ENCODE data around the gene LCLAT1.

DNA sequence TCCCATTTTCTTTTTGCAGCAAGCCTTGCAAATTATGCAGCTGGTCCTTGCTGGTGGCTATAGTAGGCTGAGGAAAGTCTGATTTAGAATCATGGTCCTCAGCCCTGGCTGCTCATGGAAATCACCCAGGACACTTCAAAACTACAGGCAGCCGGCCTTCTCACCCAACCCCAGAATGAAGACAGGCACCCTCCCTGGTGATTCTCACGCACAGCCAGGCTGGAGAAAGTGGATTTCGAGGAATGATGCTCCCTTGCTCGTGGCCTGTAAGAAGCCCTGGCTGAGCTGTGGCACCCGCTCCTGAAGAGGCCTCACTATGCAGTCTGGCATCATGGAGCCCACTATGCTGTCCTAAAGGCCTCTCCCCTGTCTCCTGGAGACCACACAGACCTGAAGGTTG is 202.8 kb downstream of the LCLAT1 start:
- TF ChIP-seq, protein P1, sequence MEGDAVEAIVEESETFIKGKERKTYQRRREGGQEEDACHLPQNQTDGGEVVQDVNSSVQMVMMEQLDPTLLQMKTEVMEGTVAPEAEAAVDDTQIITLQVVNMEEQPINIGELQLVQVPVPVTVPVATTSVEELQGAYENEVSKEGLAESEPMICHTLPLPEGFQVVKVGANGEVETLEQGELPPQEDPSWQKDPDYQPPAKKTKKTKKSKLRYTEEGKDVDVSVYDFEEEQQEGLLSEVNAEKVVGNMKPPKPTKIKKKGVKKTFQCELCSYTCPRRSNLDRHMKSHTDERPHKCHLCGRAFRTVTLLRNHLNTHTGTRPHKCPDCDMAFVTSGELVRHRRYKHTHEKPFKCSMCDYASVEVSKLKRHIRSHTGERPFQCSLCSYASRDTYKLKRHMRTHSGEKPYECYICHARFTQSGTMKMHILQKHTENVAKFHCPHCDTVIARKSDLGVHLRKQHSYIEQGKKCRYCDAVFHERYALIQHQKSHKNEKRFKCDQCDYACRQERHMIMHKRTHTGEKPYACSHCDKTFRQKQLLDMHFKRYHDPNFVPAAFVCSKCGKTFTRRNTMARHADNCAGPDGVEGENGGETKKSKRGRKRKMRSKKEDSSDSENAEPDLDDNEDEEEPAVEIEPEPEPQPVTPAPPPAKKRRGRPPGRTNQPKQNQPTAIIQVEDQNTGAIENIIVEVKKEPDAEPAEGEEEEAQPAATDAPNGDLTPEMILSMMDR (IDR thresholded peaks at IDR 0.05; ENCODE audit: low read length): no peak
- no peak for TF ChIP-seq EZH2 (IDR thresholded peaks at IDR 0.05; ENCODE audit: borderline replicate concordance, low read length)

Data from OCI-LY1 (cell line).